ENCODE measurements around the gene GRID2. TPM values are rescaled to one million over a fixed set of nuclear protein-coding genes. Genes with fewer than 3 reads are reported as not detected.

The GRID2 gene
- polyA plus RNA-seq, 1 donor from 2014 or later, result 14.9 TPM

DNA sequence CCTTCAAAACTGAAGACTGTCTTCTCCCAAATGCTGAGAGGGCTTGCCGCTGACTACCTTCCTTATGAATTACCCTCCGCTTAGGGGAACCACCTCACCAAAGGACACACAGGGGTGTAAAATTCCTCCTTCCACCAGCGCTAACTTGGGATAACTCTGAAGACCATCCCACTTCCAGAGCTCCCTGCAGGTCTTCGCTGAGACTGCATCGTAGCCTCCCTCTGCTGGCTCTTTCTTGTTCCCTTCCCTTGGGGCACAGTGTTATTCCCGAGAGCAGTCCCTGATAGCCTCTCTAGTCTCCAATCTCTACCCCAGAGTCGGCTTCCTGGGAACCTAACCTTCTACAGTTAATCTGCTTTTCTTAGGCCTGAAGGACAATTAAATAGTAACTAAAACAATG lies 799.3 kb downstream of the GRID2 start:
- no peaks in the 10 kb centered on the region for H3K36me3 ChIP-seq (ENCODE audit: insufficient read depth, low read length)
- H3K4me3 ChIP-seq (ENCODE audit: low read length), result no peak overlapping the region
- no peaks in the 10 kb centered on the region for H4K20me1 ChIP-seq (ENCODE audit: insufficient read depth)
- TF ChIP-seq EP300 (conservative IDR thresholded peaks at IDR 0.05; ENCODE audit: poor library complexity, severe bottlenecking), result no peak
- no peak overlapping the region for H3K27ac ChIP-seq (ENCODE audit: low read length)
- no peak overlapping the region for H3K9ac ChIP-seq (ENCODE audit: low read length)
- H2AFZ ChIP-seq (ENCODE audit: low read depth, low read length), result no peak overlapping the region
- H3K27me3 ChIP-seq (ENCODE audit: insufficient read depth, low read depth, low read length), result no peaks in the 10 kb centered on the region
- no peaks in the 10 kb centered on the region for H3K9me3 ChIP-seq (ENCODE audit: low read length)
- no peaks in the 10 kb centered on the region for H3K9me2 ChIP-seq (ENCODE audit: insufficient read depth, low read length)
- H3K79me2 ChIP-seq (replicated peaks; ENCODE audit: insufficient read depth, low read length), result no peaks in the 10 kb centered on the region
- no peak overlapping the region for H3K4me2 ChIP-seq (ENCODE audit: low read length)
- no peaks in the 10 kb centered on the region for H3F3A ChIP-seq (ENCODE audit: insufficient read depth, low read length, poor library complexity, severe bottlenecking)

GRCh38 chr4:93116624-93117023 lies 812.9 kb downstream of the GRID2 start:
- Histone ChIP-seq H3K27ac (ENCODE audit: low read length) (no peak overlapping the region), H3K9me3 (ENCODE audit: low read length) (no peaks in the 10 kb centered on the region), H3K4me2 (ENCODE audit: low read length) (no peak overlapping the region), H3K79me2 (replicated peaks; ENCODE audit: insufficient read depth, low read length) (no peaks in the 10 kb centered on the region), H3K9me2 (ENCODE audit: insufficient read depth, low read length) (no peaks in the 10 kb centered on the region), H4K20me1 (ENCODE audit: insufficient read depth) (no peaks in the 10 kb centered on the region), H3K4me3 (ENCODE audit: low read length) (no peak overlapping the region), H3K27me3 (ENCODE audit: insufficient read depth, low read depth, low read length) (no peaks in the 10 kb centered on the region), H2AFZ (ENCODE audit: low read depth, low read length) (no peak overlapping the region), H3K36me3 (ENCODE audit: insufficient read depth, low read length) (no peaks in the 10 kb centered on the region), H3F3A (ENCODE audit: insufficient read depth, low read length, poor library complexity, severe bottlenecking) (no peaks in the 10 kb centered on the region), H3K9ac (ENCODE audit: low read length) (no peak overlapping the region)
- TF ChIP-seq RAD21 (conservative IDR thresholded peaks at IDR 0.05), result no peak

GRCh38 chr4:93127489-93127888 lies 823.7 kb downstream of the GRID2 start:
- Histone ChIP-seq H3K27ac (ENCODE audit: low read length) (no peak overlapping the region), H3F3A (ENCODE audit: insufficient read depth, low read length, poor library complexity, severe bottlenecking) (no peaks in the 10 kb centered on the region), H2AFZ (ENCODE audit: low read depth, low read length) (no peak overlapping the region), H3K9me3 (ENCODE audit: low read length) (no peaks in the 10 kb centered on the region), H3K9ac (ENCODE audit: low read length) (no peak overlapping the region), H3K4me2 (ENCODE audit: low read length) (no peak overlapping the region), H4K20me1 (ENCODE audit: insufficient read depth) (no peaks in the 10 kb centered on the region), H3K4me3 (ENCODE audit: low read length) (no peak overlapping the region), H3K27me3 (ENCODE audit: insufficient read depth, low read depth, low read length) (no peaks in the 10 kb centered on the region), H3K79me2 (replicated peaks; ENCODE audit: insufficient read depth, low read length) (no peaks in the 10 kb centered on the region), H3K9me2 (ENCODE audit: insufficient read depth, low read length) (no peaks in the 10 kb centered on the region), H3K36me3 (ENCODE audit: insufficient read depth, low read length) (no peaks in the 10 kb centered on the region)
- TF ChIP-seq EP300 (conservative IDR thresholded peaks at IDR 0.05; ENCODE audit: poor library complexity, severe bottlenecking), result no peak
- TF ChIP-seq RAD21 (conservative IDR thresholded peaks at IDR 0.05), result no peak
- TF ChIP-seq, protein P1, sequence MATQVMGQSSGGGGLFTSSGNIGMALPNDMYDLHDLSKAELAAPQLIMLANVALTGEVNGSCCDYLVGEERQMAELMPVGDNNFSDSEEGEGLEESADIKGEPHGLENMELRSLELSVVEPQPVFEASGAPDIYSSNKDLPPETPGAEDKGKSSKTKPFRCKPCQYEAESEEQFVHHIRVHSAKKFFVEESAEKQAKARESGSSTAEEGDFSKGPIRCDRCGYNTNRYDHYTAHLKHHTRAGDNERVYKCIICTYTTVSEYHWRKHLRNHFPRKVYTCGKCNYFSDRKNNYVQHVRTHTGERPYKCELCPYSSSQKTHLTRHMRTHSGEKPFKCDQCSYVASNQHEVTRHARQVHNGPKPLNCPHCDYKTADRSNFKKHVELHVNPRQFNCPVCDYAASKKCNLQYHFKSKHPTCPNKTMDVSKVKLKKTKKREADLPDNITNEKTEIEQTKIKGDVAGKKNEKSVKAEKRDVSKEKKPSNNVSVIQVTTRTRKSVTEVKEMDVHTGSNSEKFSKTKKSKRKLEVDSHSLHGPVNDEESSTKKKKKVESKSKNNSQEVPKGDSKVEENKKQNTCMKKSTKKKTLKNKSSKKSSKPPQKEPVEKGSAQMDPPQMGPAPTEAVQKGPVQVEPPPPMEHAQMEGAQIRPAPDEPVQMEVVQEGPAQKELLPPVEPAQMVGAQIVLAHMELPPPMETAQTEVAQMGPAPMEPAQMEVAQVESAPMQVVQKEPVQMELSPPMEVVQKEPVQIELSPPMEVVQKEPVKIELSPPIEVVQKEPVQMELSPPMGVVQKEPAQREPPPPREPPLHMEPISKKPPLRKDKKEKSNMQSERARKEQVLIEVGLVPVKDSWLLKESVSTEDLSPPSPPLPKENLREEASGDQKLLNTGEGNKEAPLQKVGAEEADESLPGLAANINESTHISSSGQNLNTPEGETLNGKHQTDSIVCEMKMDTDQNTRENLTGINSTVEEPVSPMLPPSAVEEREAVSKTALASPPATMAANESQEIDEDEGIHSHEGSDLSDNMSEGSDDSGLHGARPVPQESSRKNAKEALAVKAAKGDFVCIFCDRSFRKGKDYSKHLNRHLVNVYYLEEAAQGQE (IDR thresholded peaks at IDR 0.05; ENCODE audit: borderline replicate concordance), result no peak
- TF ChIP-seq MXI1 (conservative IDR thresholded peaks at IDR 0.05; ENCODE audit: poor library complexity, severe bottlenecking), result no peak
- no peak for TF ChIP-seq EZH2 (IDR thresholded peaks at IDR 0.05; ENCODE audit: borderline replicate concordance, insufficient read depth, low read length, poor library complexity, severe bottlenecking)
- TF ChIP-seq POLR2AphosphoS5 (IDR thresholded peaks at IDR 0.05), result no peak
- TF ChIP-seq, protein P2, sequence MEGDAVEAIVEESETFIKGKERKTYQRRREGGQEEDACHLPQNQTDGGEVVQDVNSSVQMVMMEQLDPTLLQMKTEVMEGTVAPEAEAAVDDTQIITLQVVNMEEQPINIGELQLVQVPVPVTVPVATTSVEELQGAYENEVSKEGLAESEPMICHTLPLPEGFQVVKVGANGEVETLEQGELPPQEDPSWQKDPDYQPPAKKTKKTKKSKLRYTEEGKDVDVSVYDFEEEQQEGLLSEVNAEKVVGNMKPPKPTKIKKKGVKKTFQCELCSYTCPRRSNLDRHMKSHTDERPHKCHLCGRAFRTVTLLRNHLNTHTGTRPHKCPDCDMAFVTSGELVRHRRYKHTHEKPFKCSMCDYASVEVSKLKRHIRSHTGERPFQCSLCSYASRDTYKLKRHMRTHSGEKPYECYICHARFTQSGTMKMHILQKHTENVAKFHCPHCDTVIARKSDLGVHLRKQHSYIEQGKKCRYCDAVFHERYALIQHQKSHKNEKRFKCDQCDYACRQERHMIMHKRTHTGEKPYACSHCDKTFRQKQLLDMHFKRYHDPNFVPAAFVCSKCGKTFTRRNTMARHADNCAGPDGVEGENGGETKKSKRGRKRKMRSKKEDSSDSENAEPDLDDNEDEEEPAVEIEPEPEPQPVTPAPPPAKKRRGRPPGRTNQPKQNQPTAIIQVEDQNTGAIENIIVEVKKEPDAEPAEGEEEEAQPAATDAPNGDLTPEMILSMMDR (IDR thresholded peaks at IDR 0.05; ENCODE audit: poor library complexity, severe bottlenecking), result no peak
- TF ChIP-seq TAF1 (IDR thresholded peaks at IDR 0.05; ENCODE audit: low read depth), result no peak
- no peak for TF ChIP-seq SMC3 (conservative IDR thresholded peaks at IDR 0.05; ENCODE audit: poor library complexity)

Data from neural cell (in vitro differentiated cells).